HepG2 (cell line): ENCODE results near the gene GPC6. TPM values are rescaled to one million over a fixed set of nuclear protein-coding genes. Genes with fewer than 3 reads are reported as not detected.

Experiments used
- CAMTA2 ChIP-seq: sonication (generic); formaldehyde crosslinking; IDR thresholded peaks from 2 replicates; pipeline ENCODE4 v1.4.0; 2020; ENCODE audit warnings: mild to moderate bottlenecking, missing genetic modification reagents, borderline replicate concordance
- CC2D1A ChIP-seq: sonication (generic); formaldehyde crosslinking; IDR thresholded peaks from 2 replicates; pipeline ENCODE4 v1.8.1; 2023; ENCODE audit warnings: mild to moderate bottlenecking, missing genetic modification reagents
- HNRNPK ChIP-seq: fragments of 200-400 bp; formaldehyde crosslinking; IDR thresholded peaks from 2 replicates; pipeline ENCODE4 v1.6.1; 2018; ENCODE audit warnings: low read length, low read depth, moderate library complexity, mild to moderate bottlenecking; ENCODE audit not compliant: poor library complexity, severe bottlenecking
- MAFG ChIP-seq: sonication (generic); formaldehyde crosslinking; IDR thresholded peaks from 2 replicates; pipeline ENCODE4 v1.5.1; 2020; ENCODE audit warnings: mild to moderate bottlenecking, missing genetic modification reagents
- MXI1 ChIP-seq: IDR thresholded peaks from 3 replicates; pipeline ENCODE4 v1.6.1; 2012; ENCODE audit warnings: low read depth, low read length, inconsistent platforms, borderline replicate concordance
- ZBTB8A ChIP-seq: sonication (generic); formaldehyde crosslinking; IDR thresholded peaks from 2 replicates; pipeline ENCODE4 v1.4.0; 2020; ENCODE audit warnings: mild to moderate bottlenecking, low read depth, missing genetic modification reagents, borderline replicate concordance
- ZFP36L1 ChIP-seq: sonication (generic); formaldehyde crosslinking; IDR thresholded peaks from 2 replicates; pipeline ENCODE4 v1.8.0; 2022; ENCODE audit warnings: mild to moderate bottlenecking, missing genetic modification reagents, moderate library complexity
- ZNF251 ChIP-seq: sonication (generic); formaldehyde crosslinking; IDR thresholded peaks from 2 replicates; pipeline ENCODE4 v1.9.0; 2021; ENCODE audit warnings: mild to moderate bottlenecking, missing genetic modification reagents
- ZNF296 ChIP-seq: sonication (generic); formaldehyde crosslinking; conservative IDR thresholded peaks from 2 replicates; pipeline ENCODE4 v1.5.0; 2020; ENCODE audit warnings: mild to moderate bottlenecking, missing genetic modification reagents
- ZNF350 ChIP-seq: sonication (generic); formaldehyde crosslinking; IDR thresholded peaks from 2 replicates; pipeline ENCODE4 v1.4.0; 2020; ENCODE audit warnings: mild to moderate bottlenecking, low read depth, missing genetic modification reagents, borderline replicate concordance
- ZNF567 ChIP-seq: sonication (generic); formaldehyde crosslinking; IDR thresholded peaks from 2 replicates; pipeline ENCODE4 v1.8.1; 2023; ENCODE audit warnings: mild to moderate bottlenecking, missing genetic modification reagents, borderline replicate concordance
- ZNF772 ChIP-seq: sonication (generic); formaldehyde crosslinking; IDR thresholded peaks from 2 replicates; pipeline ENCODE4 v1.5.0; 2020; ENCODE audit warnings: mild to moderate bottlenecking, missing genetic modification reagents
- polyA plus RNA-seq, 8 experiments: library from polyadenylated mRNA; depleted of rRNA in 3 of 8; stranded (reverse) in 7 of 8; unstranded in 1 of 8; fragments of >200 nt; fragmentation: Illumina TruSeq in 4 of 8; extraction: Trizol in 4 of 8; gene quantifications; 2 replicates each; pipeline versions ENCODE4 v1.2.1 to v1.2.3, GENCODE V29; 2011 to 2016; ENCODE audit warnings: low read depth in 4 of 8, missing spikeins in 1 of 8, mixed read lengths in 1 of 8; ENCODE audit not compliant: insufficient read depth in 1 of 8
- total RNA-seq, 5 experiments: library from RNA; depleted of rRNA; stranded (reverse); fragments of >200 nt; fragmentation: Illumina TruSeq; extraction: Trizol; gene quantifications; 2 replicates each; pipeline ENCODE4 v1.2.3, GENCODE V29; 2016; ENCODE audit warnings: low read depth in 1 of 5
- TF ChIP-seq, protein P1 (sequence below): IDR thresholded peaks from 2 replicates; pipeline ENCODE4 v1.6.1; 2016; ENCODE audit warnings: missing genetic modification reagents, missing compliant biosample characterization
- TF ChIP-seq, protein P2 (sequence below): sonication (generic); formaldehyde crosslinking; IDR thresholded peaks from 2 replicates; pipeline ENCODE4 v1.8.0; 2022; ENCODE audit warnings: mild to moderate bottlenecking, missing genetic modification reagents, moderate library complexity
- TF ChIP-seq, protein P3 (sequence below): sonication (generic); formaldehyde crosslinking; IDR thresholded peaks from 2 replicates; pipeline ENCODE4 v1.5.0; 2020; ENCODE audit warnings: mild to moderate bottlenecking, low read depth, missing genetic modification reagents, borderline replicate concordance
- TF ChIP-seq, protein P4 (sequence below): sonication (generic); formaldehyde crosslinking; IDR thresholded peaks from 2 replicates; pipeline ENCODE4 v1.4.0; 2020; ENCODE audit warnings: missing genetic modification reagents, low read depth, mild to moderate bottlenecking, borderline replicate concordance
- TF ChIP-seq, protein P5 (sequence below): sonication (generic); formaldehyde crosslinking; IDR thresholded peaks from 2 replicates; pipeline ENCODE4 v1.4.0; 2020; ENCODE audit warnings: mild to moderate bottlenecking, missing genetic modification reagents, borderline replicate concordance
- TF ChIP-seq, protein P6 (sequence below): sonication (generic); formaldehyde crosslinking; IDR thresholded peaks from 2 replicates; pipeline ENCODE4 v1.4.0; 2020; ENCODE audit warnings: missing genetic modification reagents, borderline replicate concordance

Gene GPC6
- total and polyA plus RNA-seq, 2 of the 13 experiments (the other 11 are each of a cell fraction or from before 2014, with no cell fraction given), result 24.5 to 33.9 TPM

DNA sequence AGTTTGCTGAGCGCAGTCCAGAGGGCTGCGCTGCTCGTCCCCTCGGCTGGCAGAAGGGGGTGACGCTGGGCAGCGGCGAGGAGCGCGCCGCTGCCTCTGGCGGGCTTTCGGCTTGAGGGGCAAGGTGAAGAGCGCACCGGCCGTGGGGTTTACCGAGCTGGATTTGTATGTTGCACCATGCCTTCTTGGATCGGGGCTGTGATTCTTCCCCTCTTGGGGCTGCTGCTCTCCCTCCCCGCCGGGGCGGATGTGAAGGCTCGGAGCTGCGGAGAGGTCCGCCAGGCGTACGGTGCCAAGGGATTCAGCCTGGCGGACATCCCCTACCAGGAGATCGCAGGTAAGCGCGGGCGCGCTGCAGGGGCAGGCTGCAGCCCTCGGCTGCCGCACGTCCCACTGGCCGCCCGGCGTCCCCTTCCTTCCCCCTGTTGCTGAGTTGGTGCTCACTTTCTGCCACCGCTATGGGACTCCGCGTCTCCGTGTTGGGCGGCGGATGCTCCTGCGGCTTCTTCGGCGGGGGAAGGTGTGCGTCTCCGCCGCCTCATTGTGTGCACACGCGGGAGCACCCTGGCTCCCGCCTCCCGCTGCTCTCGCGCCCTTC is 772 bp downstream of the GPC6 start (continued):
- TF ChIP-seq, protein P1, sequence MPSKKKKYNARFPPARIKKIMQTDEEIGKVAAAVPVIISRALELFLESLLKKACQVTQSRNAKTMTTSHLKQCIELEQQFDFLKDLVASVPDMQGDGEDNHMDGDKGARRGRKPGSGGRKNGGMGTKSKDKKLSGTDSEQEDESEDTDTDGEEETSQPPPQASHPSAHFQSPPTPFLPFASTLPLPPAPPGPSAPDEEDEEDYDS (CRISPR knock-in tag), result no peak; the same call in 1 of the 2 replicates
- TF ChIP-seq CAMTA2 (CRISPR knock-in tag) (0 out of 2 replicates have a peak, but pooled peaks have one; percentile 39), ZNF772 (CRISPR knock-in tag) (peak; percentile 25; the same call in 1 of the 2 replicates), HNRNPK (no peak), ZFP36L1 (CRISPR knock-in tag) (no peak), ZNF251 (CRISPR knock-in tag) (0 out of 2 replicates have a peak, but pooled peaks have one; percentile 30), MXI1 (no peak), CC2D1A (CRISPR knock-in tag) (no peak), ZNF296 (no peak), MAFG (CRISPR knock-in tag) (no peak), ZNF350 (CRISPR knock-in tag) (0 out of 2 replicates have a peak, but pooled peaks have one; percentile 5), ZNF567 (CRISPR knock-in tag) (no peak), ZBTB8A (CRISPR knock-in tag) (no peak)
- TF ChIP-seq, protein P2, sequence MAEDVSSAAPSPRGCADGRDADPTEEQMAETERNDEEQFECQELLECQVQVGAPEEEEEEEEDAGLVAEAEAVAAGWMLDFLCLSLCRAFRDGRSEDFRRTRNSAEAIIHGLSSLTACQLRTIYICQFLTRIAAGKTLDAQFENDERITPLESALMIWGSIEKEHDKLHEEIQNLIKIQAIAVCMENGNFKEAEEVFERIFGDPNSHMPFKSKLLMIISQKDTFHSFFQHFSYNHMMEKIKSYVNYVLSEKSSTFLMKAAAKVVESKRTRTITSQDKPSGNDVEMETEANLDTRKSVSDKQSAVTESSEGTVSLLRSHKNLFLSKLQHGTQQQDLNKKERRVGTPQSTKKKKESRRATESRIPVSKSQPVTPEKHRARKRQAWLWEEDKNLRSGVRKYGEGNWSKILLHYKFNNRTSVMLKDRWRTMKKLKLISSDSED, result no peak
- TF ChIP-seq, protein P3, sequence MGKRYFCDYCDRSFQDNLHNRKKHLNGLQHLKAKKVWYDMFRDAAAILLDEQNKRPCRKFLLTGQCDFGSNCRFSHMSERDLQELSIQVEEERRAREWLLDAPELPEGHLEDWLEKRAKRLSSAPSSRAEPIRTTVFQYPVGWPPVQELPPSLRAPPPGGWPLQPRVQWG (CRISPR knock-in tag), result no peak
- TF ChIP-seq, protein P4, sequence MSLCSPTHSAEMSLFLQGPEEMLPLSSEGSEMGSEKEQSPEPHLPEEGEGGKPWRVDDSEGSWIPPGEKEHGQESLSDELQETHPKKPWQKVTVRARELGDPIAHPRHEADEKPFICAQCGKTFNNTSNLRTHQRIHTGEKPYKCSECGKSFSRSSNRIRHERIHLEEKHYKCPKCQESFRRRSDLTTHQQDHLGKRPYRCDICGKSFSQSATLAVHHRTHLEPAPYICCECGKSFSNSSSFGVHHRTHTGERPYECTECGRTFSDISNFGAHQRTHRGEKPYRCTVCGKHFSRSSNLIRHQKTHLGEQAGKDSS (CRISPR knock-in tag), result 0 out of 2 replicates have a peak, but pooled peaks have one; percentile 69
- TF ChIP-seq, protein P5, sequence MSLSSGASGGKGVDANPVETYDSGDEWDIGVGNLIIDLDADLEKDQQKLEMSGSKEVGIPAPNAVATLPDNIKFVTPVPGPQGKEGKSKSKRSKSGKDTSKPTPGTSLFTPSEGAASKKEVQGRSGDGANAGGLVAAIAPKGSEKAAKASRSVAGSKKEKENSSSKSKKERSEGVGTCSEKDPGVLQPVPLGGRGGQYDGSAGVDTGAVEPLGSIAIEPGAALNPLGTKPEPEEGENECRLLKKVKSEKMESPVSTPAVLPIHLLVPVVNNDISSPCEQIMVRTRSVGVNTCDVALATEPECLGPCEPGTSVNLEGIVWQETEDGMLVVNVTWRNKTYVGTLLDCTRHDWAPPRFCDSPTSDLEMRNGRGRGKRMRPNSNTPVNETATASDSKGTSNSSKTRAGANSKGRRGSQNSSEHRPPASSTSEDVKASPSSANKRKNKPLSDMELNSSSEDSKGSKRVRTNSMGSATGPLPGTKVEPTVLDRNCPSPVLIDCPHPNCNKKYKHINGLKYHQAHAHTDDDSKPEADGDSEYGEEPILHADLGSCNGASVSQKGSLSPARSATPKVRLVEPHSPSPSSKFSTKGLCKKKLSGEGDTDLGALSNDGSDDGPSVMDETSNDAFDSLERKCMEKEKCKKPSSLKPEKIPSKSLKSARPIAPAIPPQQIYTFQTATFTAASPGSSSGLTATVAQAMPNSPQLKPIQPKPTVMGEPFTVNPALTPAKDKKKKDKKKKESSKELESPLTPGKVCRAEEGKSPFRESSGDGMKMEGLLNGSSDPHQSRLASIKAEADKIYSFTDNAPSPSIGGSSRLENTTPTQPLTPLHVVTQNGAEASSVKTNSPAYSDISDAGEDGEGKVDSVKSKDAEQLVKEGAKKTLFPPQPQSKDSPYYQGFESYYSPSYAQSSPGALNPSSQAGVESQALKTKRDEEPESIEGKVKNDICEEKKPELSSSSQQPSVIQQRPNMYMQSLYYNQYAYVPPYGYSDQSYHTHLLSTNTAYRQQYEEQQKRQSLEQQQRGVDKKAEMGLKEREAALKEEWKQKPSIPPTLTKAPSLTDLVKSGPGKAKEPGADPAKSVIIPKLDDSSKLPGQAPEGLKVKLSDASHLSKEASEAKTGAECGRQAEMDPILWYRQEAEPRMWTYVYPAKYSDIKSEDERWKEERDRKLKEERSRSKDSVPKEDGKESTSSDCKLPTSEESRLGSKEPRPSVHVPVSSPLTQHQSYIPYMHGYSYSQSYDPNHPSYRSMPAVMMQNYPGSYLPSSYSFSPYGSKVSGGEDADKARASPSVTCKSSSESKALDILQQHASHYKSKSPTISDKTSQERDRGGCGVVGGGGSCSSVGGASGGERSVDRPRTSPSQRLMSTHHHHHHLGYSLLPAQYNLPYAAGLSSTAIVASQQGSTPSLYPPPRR (CRISPR knock-in tag), result no peak
- TF ChIP-seq, protein P6, sequence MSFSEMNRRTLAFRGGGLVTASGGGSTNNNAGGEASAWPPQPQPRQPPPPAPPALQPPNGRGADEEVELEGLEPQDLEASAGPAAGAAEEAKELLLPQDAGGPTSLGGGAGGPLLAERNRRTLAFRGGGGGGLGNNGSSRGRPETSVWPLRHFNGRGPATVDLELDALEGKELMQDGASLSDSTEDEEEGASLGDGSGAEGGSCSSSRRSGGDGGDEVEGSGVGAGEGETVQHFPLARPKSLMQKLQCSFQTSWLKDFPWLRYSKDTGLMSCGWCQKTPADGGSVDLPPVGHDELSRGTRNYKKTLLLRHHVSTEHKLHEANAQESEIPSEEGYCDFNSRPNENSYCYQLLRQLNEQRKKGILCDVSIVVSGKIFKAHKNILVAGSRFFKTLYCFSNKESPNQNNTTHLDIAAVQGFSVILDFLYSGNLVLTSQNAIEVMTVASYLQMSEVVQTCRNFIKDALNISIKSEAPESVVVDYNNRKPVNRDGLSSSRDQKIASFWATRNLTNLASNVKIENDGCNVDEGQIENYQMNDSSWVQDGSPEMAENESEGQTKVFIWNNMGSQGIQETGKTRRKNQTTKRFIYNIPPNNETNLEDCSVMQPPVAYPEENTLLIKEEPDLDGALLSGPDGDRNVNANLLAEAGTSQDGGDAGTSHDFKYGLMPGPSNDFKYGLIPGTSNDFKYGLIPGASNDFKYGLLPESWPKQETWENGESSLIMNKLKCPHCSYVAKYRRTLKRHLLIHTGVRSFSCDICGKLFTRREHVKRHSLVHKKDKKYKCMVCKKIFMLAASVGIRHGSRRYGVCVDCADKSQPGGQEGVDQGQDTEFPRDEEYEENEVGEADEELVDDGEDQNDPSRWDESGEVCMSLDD (CRISPR knock-in tag), result no peak
